Kidney tubule cell (primary cell): ENCODE results near the gene NSFL1C.
A peak's percentile ranks its signal among the peaks of the same experiment; 100 is the strongest.

Experiments used
- DNase-seq: peaks from one replicate; pipeline ENCODE4 v3.0.0-alpha.2; 2018; ENCODE audit warnings: low spot score

The NSFL1C gene

DNA sequence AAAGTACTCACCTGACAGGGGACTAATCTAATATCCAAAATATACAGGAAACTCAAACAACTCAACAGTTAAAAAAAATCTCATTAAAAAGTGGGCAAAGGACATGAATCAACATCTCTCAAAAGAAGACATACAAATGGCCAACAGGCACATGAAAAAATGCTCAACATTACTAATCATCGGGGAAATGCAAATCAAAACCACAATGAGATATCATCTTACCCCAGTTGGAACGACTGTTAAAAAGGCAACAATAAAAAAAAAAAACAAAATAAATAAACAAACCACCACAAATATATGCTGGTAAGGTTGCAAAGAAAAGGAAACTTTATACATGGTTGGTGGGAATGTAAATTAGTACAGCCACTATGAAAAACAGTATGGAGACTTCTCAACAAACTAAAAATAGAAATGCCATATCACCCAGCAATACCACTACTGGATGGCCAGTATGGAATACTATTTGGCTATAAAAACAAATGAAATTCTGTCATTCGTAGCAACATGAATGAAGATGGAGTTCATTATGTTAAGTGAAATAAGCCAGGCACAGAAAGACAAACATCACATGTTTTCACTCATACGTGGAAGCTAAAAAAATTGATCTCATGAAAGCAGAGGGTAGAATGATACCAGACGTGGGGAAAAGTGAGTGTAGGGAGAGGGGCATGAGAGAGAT is 17.9 kb upstream of the NSFL1C start:
- no peak for DNase-seq

DNA sequence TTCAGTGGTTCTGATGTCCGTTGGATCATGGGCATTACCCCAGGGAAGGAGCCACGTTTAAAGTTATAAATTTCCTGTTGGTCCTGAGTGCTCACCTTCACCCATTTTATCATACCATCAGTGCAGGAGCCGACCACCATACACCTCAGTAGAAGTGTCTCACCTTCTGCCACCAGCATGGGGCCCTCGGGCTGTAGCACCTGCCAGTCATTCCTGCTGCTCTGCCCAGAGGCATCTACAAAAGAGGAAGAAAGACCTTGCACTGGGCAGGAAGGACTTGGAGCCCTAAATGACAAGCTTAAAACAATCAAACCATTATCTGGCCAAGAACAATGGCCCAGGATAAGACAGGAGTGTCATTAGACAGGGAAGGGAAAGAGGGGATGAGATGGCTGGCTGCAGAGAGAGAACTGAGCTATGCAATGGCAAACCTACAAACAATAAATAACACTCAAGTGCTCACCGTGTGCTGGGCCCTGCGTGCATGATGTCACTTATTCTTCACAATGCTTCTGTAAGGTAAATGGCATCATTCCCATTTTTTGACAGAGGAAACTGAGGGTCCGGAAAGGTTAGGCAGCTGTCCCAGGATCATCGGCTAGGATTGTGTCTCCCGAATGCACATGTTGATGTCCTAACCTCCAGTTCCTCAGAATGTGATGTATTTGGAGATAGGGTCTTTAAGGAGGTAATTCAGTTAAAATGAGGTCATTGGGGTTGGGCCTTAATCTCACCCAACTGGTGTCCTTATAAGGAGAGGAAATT is 13.4 kb upstream of the NSFL1C start:
- no peak for DNase-seq

DNA sequence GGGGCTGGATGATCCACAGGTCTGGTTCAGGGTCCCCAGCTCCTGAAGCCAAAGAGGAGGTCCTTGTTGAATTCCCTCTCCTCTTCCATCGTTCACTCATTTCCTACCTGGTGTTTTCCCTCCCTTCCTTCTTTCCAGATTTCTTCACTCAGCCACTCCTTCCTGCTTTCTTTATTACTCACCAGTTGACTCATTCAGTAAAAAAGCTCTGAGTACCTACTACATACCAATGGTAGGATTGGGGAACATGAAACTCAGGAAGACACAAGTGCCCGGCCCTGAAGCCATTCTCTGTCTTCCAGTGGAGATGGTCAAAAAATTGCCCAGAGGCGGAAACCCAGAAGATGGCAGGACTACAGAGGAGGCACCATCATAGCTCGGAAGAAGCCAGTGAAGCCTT is 11.9 kb upstream of the NSFL1C start:
- DNase-seq: peak; percentile 86

GRCh38 chr20:1477896-1478490 is 11.3 kb upstream of the NSFL1C start:
- no peak for DNase-seq

GRCh38 chr20:1474817-1475603 is 8.4 kb upstream of the NSFL1C start:
- DNase-seq: peak; percentile 52

GRCh38 chr20:1474325-1474724 is 7.7 kb upstream of the NSFL1C start:
- no peak for DNase-seq

GRCh38 chr20:1473246-1474220 is 6.9 kb upstream of the NSFL1C start:
- DNase-seq: peak; percentile 29

- no peak for DNase-seq
Observed at GRCh38 chr20:1472556-1473245, 6.1 kb upstream of the NSFL1C start.

- DNase-seq: no peak
Observed at GRCh38 chr20:1471242-1471641, 4.6 kb upstream of the NSFL1C start.

DNA sequence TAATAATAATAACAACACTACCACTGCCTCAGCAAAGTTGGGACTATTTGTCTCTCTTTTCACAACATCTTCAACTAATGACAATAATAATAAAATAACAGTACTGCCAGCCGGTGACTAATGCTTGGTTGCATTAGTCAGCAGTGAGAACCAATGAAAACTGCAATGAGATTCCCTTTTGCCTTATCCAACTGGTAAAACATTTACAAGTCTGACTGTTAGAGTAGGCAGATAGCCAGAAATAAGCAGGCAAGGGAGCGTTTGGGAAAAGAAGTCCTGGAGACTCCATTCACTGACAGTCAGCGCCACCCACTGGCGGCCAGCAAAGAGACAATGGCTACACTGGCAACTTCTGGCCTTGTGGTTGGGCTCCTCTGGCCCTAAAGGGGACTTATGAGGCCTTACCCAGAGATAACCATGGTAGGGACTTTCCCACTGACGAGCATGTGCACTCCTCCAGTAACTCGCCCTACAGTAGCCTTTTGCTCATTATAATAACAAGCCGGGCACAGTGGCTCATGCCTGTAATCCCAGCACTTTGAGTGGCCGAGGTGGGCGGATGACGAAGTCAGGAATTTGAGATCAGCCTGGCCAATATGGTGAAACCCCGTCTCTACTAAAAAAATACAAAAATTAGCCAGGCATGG is 3.4 kb upstream of the NSFL1C start:
- DNase-seq: peak; percentile 100

- DNase-seq: no peak
Observed at GRCh38 chr20:1469306-1469905, 2.8 kb upstream of the NSFL1C start.

GRCh38 chr20:1468117-1468624 is 1.5 kb upstream of the NSFL1C start:
- DNase-seq: no peak

DNA sequence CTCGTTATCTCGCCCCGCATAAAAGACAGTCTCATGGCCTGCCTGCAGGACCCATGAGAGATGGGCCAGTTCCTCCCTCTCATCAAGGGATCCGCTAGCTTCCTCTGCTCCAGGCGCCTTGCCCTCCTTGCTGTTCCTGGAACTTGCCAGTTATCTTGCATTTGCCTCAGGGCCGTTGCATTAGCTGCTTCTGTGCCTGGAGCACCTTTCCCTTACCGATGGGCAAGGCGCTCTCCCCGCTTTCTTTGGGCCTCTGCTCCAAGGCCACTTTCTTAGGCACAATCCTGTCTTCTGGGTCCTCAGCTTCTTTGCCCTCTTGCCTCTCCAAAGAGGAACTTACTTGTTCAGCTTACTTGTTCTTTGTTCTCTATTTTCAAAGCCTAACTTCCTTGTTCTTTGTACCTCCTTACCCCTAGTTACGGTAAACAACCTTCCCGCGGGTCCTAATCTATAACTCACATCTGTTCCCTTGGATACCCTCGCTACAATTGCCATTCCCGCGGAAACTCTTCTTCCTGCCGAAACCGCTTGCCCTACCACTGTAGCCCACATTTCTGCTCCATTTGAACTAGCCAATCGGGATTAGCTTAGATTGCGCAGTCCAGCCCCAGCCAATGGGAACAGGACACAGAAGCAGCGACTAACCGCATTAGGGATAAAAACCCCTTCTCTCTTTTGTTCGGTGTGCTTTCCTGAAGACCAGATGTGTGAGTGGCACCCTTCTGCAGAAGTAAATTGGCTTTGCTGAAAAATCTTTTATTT is 887 bp upstream of the NSFL1C start:
- peak; percentile 40 for DNase-seq

- DNase-seq: no peak
Observed at GRCh38 chr20:1467082-1467354, 369 bp upstream of the NSFL1C start.

DNA sequence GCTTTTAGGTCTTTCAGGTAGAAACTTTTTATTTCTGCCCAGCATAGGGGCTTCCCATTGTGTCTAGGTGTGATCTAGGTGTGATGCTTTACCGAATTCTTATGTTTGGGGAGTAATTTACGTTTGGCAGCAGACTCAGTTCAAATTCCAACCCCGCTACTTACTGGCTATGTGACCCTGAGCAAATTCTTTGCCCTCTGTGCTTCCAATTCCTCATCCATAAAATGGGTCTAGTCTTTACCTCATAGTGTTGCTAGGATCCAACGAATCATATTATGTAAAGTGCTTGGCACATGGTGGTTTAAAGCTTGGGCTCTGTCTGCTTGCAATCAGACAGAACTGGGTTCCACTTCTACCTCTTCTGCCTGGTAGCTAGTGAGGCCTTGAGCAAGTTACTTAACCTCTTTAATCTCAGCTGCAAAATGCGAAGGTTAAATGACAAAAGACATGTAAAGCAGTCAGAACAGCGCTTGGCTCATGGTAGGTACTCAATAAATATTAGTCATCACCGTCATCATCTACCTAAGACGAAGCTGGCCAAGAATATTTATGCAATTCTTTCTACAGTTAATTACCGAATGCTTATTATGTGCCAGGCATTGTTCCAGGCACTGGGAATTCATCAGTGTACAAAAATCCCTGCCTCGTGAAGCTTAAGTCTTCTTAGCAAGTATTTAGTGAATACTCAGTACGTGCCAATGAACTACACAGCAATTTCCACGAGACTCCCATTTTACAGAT is 1.0 kb downstream of the NSFL1C start:
- DNase-seq: peak; percentile 26

DNA sequence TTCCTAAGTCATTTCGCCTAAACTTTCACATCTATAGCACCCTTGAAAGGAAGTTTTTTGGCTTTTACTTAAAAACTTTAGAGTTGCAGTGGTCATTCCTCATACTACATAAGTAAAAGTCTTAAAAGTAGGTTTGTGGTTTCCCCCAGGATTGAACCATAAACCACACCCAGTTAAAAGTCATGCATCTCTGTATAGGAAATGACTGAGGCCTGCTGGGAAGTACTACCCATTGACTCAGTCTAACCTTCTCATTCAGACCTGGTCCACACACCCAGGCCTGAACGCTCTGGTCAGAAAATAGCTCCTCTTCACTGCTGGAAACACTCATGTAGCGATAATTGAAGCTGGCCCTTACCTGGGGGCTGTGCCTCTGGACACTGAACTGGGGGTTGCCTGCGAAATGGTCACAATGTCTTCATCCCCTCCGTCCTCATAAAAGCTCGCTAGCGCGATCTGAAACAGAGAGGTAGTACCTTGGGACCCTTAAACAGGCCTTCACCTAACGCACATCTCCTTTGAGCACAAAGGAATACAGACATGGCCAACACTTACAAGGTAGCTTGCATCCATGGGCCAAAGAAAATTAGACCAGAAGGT is 2.6 kb downstream of the NSFL1C start:
- no peak for DNase-seq

GRCh38 chr20:1462834-1463233 is 3.8 kb downstream of the NSFL1C start:
- no peak for DNase-seq

DNA sequence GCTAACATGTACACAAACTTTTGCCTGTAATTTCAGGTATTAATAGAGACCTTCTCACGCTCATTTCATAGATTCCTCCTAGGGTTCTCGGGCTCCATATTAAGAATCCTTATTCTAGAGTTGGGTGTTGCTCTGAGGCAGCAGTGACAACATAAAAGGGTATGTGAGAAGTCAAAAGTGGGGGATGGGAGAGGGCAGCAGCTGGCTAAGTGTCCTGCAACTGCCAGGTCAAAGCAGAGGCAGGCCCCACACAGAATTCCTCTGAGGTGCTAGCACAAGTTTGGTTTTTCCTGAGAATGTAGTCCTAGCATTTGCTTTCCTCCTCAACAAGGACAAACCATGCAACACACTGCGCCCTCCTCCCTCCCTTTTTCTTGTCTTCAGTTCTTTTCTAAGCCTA is 4.6 kb downstream of the NSFL1C start:
- no peak for DNase-seq
